OCI-LY7 (cell line): Measurements from ENCODE around the gene RRAGD. TPM values are rescaled to one million over a fixed set of nuclear protein-coding genes. Genes with fewer than 3 reads are reported as not detected.

Source experiments
- BruUV-seq: library from RNA; stranded (reverse); fragments of 400-500 nt; replicated peaks from 2 replicates; lab custom pipeline; 2021; lab: Mats Ljungman, UMichigan
- CTCF ChIA-PET: fragments of 300-600 bp; sonication (Branson Sonifier 250); formaldehyde crosslinking; loops from one replicate; lab custom pipeline; 2022; ENCODE audit warnings: antibody characterized with exemption; ENCODE audit not compliant: unreplicated experiment; lab: Charles Lee
- POLR2A ChIA-PET: fragments of 300-600 bp; sonication (Branson Sonifier 250); formaldehyde crosslinking; loops from one replicate; lab custom pipeline; 2022; ENCODE audit warnings: antibody characterized with exemption; lab: Charles Lee
- DNase-seq: peaks from one replicate; pipeline ENCODE4 v3.0.0-alpha.2; 2015; ENCODE audit warnings: low spot score
- H2AFZ ChIP-seq: fragments of 200-600 bp; sonication (generic), shearing (Covaris generic); 2 replicates; pipeline ENCODE4 v1.6.1; 2014; ENCODE audit warnings: mild to moderate bottlenecking, antibody characterized with exemption, low read length, moderate library complexity
- H3K27ac ChIP-seq: fragments of 200-600 bp; sonication (generic); 2 replicates; pipeline ENCODE4 v1.5.1; 2014; ENCODE audit warnings: mixed run types, low read depth, mild to moderate bottlenecking, moderate library complexity, low read length, inconsistent platforms; ENCODE audit not compliant: poor library complexity, severe bottlenecking
- H3K36me3 ChIP-seq: fragments of 200-600 bp; sonication (generic); 2 replicates; pipeline ENCODE4 v1.6.1; 2014; ENCODE audit warnings: mild to moderate bottlenecking, antibody characterized with exemption, low read length, moderate library complexity, mixed read lengths; ENCODE audit not compliant: insufficient read depth
- H3K4me1 ChIP-seq: fragments of 200-600 bp; sonication (generic); 2 replicates; pipeline ENCODE4 v1.5.1; 2014; ENCODE audit warnings: mild to moderate bottlenecking, low read length; ENCODE audit not compliant: insufficient read depth, poor library complexity, severe bottlenecking
- H3K4me2 ChIP-seq: fragments of 200-600 bp; sonication (generic); 2 replicates; pipeline ENCODE4 v1.6.1; 2014; ENCODE audit warnings: mild to moderate bottlenecking, low read length
- H3K4me3 ChIP-seq: fragments of 200-600 bp; sonication (generic); 2 replicates; pipeline ENCODE4 v1.5.1; 2014; ENCODE audit warnings: mild to moderate bottlenecking, low read depth, low read length; ENCODE audit not compliant: poor library complexity, severe bottlenecking
- H3K79me2 ChIP-seq: fragments of 200-600 bp; sonication (generic); 2 replicates; pipeline ENCODE4 v1.6.1; 2016; ENCODE audit warnings: low read depth, mild to moderate bottlenecking, low read length, moderate library complexity, mixed read lengths; ENCODE audit not compliant: insufficient read depth
- H3K9me2 ChIP-seq: fragments of 200-600 bp; sonication (generic); 2 replicates; pipeline ENCODE4 v1.6.1; 2016; ENCODE audit warnings: mild to moderate bottlenecking, low read length, mixed read lengths; ENCODE audit not compliant: insufficient read depth
- H3K9me3 ChIP-seq: fragments of 200-600 bp; sonication (generic); 2 replicates; pipeline ENCODE4 v1.6.1; 2014; ENCODE audit warnings: mild to moderate bottlenecking, mixed run types, low read length, mixed read lengths
- H4K20me1 ChIP-seq: fragments of 200-600 bp; sonication (generic); 2 replicates; pipeline ENCODE4 v1.6.1; 2014; ENCODE audit warnings: mild to moderate bottlenecking, antibody characterized with exemption, low read length, moderate library complexity, mixed read lengths; ENCODE audit not compliant: insufficient read depth
- EZH2phosphoT487 ChIP-seq: fragments of 200-600 bp; sonication (generic); IDR thresholded peaks from 2 replicates; pipeline ENCODE4 v1.6.1; 2018; ENCODE audit warnings: low read depth, borderline replicate concordance, mild to moderate bottlenecking, mixed run types, antibody characterized with exemption, low read length, moderate library complexity, mixed read lengths
- intact Hi-C: fragments of 100-400 bp; cut with micrococcal nuclease; formaldehyde crosslinking; loops from one replicate; pipeline ENCODE4 v1.10.0; 2022; ENCODE audit not compliant: unreplicated experiment
- total RNA-seq, 2 experiments: library from RNA; depleted of rRNA in 1 of 2; stranded (reverse); fragments of >200 nt in 1 of 2; shearing (Covaris generic) in 1 of 2; gene quantifications; 2 replicates each; pipeline ENCODE4 v1.2.3, GENCODE V29; 2014 to 2022
- TF ChIP-seq, protein P1 (sequence below): fragments of 200-600 bp; sonication (generic); conservative IDR thresholded peaks from 2 replicates; pipeline ENCODE4 v1.5.1; 2014; ENCODE audit warnings: mild to moderate bottlenecking, antibody characterized with exemption, low read length, moderate library complexity, mixed read lengths

Gene RRAGD
- total RNA-seq, 2 experiments from 2014 or later, result 6.2 to 17.6 TPM

DNA sequence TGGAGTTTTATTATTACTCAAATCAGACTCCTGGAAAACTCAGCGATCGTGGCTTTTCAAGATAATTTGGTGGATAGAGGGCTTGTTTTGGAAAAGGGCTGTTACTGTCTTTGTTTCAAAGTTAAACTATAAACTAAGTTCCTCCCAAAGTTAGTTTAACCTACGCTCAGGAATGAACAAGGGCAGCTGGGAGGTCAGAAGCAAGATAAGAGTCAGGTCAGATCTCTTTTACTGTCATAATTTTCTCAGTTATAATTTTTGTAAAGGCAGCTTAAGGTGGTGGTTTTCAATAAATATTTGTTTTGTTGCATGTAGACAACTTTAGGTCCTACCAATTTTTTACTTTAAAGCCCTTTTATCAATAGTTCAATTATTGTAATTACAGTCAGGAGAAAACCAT is 87.8 kb downstream of the RRAGD start:
- no TSS peak for BruUV-seq
- Histone ChIP-seq H3K4me1 (peaks cover 15% of the 10 kb centered on the region), H3K9me3 (0 out of 2 replicates have a peak, but pooled peaks cover 6% of the 10 kb centered on the region), H3K27ac (no peak overlapping the region), H2AFZ (no peak overlapping the region), H3K9me2 (no peaks in the 10 kb centered on the region), H3K79me2 (peaks cover 5% of the 10 kb centered on the region; the same call in 1 of the 2 replicates), H3K36me3 (peaks cover 97% of the 10 kb centered on the region), H3K4me3 (no peak overlapping the region), H3K4me2 (no peak overlapping the region), H4K20me1 (no peaks in the 10 kb centered on the region)
- ChIA-PET POLR2A (interaction anchor here (0.6 to 1.3 kb wide), 2 partner anchors 18 to 87 kb away, joined by 3 read pairs; no protein-coding TSS in a partner anchor), CTCF (no interaction called here)
- no peak for TF ChIP-seq EZH2phosphoT487
- TF ChIP-seq, protein P1, sequence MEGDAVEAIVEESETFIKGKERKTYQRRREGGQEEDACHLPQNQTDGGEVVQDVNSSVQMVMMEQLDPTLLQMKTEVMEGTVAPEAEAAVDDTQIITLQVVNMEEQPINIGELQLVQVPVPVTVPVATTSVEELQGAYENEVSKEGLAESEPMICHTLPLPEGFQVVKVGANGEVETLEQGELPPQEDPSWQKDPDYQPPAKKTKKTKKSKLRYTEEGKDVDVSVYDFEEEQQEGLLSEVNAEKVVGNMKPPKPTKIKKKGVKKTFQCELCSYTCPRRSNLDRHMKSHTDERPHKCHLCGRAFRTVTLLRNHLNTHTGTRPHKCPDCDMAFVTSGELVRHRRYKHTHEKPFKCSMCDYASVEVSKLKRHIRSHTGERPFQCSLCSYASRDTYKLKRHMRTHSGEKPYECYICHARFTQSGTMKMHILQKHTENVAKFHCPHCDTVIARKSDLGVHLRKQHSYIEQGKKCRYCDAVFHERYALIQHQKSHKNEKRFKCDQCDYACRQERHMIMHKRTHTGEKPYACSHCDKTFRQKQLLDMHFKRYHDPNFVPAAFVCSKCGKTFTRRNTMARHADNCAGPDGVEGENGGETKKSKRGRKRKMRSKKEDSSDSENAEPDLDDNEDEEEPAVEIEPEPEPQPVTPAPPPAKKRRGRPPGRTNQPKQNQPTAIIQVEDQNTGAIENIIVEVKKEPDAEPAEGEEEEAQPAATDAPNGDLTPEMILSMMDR, result no peak
- no peak for DNase-seq
- intact Hi-C loops, result no loop called here

DNA sequence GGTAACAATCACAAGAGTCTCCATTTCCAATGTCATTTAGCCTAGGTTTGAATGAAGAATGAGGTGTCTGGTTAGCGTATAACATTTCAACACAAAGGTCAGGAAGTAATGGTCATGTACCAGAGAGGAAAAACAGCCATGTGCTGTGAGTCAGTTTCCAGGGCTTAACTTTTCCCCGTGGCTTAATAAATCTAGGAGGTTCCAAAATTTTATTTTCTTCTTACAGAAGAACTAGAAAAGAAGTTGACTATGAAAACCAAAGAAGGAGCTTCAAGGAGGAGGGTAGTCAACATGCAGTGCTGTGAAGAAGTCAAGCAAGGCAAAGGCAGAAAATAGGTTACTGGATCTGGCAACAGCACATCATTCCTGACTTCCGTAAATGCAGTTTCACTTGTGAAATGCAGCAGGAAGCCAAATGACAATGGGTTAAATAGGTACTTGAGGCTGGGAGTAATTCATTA is 88.5 kb downstream of the RRAGD start:
- no peak overlapping the region for H2AFZ ChIP-seq
- H3K4me3 ChIP-seq, result no peak overlapping the region
- 0 out of 2 replicates have a peak, but pooled peaks cover 6% of the 10 kb centered on the region for H3K9me3 ChIP-seq
- ChIA-PET CTCF (no interaction called here), POLR2A (interaction anchor here (0.5 kb wide), 2 partner anchors 238 to 1267 kb away, joined by 3 read pairs; no protein-coding TSS in a partner anchor)
- TF ChIP-seq, protein P1, result no peak
- no peak for TF ChIP-seq EZH2phosphoT487
- intact Hi-C loops, result no loop called here
- DNase-seq, result peak; percentile 27
- peaks cover 97% of the 10 kb centered on the region for H3K36me3 ChIP-seq
- H3K9me2 ChIP-seq, result no peaks in the 10 kb centered on the region
- no TSS peak for BruUV-seq
- H3K4me2 ChIP-seq, result no peak overlapping the region
- no peak overlapping the region for H3K27ac ChIP-seq
- H3K4me1 ChIP-seq, result peaks cover 17% of the 10 kb centered on the region
- H4K20me1 ChIP-seq, result no peaks in the 10 kb centered on the region
- H3K79me2 ChIP-seq, result peaks cover 12% of the 10 kb centered on the region; the same call in 1 of the 2 replicates
